ENCODE results near the gene RRP7A.
"Not testable (repeated sequence)": the region's sequence is repeated elsewhere in the genome, so short reads cannot be mapped to it uniquely, and the experiment has no call there.

RRP7A gene

DNA sequence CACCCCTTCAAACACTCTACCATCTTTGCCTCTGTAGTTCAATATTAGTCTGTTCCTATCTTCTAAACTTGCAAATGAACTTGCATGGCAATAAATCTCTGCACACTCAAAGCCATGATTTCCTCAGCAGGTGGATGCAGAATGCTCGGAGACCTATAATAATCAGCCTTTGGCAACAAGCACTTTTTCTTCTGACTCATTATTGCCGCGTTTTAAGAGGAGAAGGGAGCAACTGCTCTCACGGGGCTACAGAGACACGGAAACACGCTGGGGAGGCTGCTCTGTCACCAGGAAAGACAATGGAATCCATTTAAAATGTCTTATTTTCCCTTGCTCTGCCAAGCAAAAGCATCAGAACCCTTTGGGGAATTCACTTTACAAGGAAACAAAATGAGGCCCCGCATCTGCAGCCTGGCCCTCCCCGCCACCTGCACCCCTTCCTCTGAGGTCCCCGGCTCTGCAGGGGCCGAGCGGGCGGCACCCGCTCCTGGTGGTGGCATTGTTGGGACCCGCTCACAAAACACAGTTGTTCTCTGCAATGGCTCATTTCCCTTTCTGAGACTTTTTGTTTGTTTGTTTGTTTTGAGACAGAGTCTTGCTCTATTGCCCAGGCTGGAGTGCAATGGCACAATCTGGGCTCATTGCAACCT, 15.6 kb upstream of the RRP7A start:
- not testable (repeated sequence) for DNase-seq

- no peak for DNase-seq
Observed at GRCh38 chr22:42533638-42533977, 14.0 kb upstream of the RRP7A start.

- not testable (repeated sequence) for DNase-seq
Observed at GRCh38 chr22:42531401-42532084, 11.9 kb upstream of the RRP7A start.

DNA sequence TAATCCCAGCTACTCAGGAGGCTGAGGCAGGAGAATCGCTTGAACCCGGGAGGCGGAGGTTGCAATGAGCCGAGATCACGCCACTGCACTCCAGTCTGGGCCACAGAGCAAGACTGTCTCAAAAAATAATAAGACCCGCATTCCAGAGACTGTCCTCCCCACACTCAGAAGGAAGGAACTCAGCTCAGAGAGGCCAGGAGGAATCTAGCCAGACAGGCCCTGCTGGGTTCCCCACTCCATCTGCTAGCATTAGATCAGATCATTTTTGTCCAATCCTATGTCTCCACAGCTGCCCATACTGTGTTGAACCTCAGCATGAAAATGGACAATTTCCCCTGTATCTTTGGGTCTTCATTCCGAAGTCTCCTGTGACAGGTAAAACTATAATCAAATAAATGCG, 9.8 kb upstream of the RRP7A start:
- not testable (repeated sequence) for DNase-seq

DNA sequence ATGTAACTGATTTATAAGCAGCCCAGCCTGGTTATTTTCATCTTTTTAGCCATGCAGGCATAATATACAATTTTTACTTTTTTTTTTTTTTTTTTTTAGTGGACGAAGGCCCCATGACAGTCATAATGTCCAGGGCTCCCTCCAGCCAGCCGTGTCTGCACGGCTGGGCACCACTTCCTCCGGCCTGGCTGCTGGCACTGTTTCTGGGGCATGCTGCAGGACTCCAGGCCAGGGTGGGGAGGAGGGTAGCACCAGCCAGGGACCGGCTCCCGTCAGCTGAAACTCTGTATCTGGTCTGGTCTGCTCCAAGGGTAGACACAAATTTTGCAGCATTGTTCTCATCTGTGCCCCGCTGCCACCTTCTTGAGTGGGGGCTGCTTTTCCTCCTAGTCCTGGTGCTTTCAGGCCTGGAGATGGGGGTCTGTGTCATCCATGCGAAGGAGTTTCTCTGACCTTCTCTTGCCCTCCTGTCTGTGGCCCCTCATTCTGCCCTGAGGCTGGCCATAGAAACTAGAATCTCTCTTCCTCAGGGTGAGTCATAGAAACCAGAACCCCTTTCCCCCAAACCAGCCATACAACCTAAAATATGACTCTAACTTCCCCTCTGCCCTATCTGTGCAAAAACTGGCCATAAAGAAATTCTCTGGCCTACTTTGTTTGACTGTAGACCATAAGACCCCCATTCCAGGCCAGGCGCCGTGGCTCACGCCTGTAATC, 9.2 kb upstream of the RRP7A start:
- no peak for DNase-seq

DNA sequence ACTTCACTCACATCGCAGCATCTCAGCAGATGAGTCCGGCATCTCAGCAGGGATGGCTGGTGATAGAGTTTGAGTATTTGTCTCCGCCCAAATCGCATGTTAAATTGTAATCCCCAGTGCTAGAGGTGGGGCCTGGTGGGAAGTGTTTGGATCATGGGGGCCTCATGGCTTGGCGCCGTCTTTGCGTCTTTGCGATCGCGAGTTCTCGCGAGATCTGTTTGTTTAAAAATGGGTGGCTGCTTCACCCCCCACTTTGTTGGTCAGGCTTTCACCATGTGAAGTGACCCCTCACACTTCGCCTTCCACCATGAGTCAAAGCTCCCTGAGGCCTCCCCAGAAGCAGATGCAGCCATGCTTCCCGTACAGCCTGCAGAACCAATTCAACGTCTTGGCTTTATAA, 3.0 kb upstream of the RRP7A start:
- no peak for DNase-seq

DNA sequence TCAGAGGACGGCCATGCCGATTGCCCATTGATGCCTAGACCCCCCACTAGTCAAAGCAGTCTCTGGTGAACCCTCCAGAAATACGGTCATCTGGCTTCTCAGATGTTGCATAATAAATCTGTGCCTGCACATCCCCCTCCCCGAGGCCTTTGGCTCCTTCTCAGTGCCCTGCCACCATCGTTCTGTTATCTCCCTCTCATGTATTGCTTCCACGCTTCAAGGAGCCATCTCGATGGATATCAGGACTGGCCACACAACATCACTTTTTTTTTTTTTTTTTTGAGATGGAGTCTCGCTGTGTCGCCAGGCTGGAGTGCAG, 1.6 kb upstream of the RRP7A start:
- no peak for DNase-seq

DNA sequence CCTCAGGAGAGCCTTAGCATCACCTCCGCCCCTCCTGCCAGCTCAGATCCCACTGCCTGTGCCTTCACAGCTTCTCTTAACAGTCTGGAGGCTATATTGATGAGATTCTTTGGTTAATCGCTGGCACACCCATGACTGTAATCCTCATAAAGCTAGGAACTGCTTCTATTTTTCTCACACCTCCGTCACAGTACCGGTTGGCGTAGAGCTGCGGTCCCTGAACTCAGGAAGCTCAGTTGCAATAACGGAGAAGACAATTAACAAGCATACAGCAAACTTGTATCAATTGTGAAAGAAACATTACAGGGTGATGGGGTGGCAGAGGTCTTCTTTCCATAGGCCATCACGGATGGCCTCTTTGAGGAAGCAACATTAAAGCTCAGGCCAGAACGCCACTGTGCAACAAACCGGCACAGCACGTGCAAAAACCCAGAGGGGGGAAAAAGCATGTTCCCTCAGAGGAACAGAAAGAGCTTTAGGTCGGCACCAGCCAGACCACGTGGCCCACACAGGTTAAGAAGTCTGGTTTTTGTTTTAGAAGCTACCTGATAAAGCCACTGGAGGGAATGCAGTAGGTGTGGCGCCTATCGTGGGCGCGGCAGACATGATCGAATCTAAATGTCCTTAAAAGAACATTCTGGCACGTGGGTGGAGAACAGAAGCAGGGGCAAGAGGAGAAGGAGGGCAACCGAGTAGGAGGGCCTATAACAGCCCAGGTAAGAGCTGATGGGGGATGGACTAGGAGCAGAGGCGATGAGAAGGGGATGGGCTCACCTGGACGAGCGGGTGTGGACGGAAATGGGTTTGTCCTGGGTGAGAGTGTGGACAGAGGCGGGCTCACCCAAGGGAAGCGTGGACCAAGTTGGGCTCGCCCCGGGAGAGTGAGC, 715 bp downstream of the RRP7A start:
- not testable (repeated sequence) for DNase-seq

DNA sequence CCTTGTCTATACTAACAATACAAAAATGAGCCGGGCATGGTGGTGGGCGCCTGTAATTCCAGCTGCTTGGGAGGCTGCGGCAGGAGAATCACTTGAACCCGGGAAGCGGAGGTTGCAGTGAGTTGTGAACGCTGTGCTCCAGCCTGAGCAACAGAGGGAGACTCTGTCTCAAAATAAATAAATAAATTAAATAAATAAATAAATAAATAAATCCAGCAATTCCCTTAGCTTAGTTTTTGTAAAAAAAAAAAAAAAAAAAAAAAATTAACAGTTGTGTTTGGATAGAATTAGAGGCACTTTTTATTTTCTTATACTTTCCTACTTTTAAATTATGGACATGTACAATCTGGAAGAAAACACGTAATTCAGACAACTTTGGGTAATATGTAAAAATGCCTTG, 2.5 kb downstream of the RRP7A start:
- not testable (repeated sequence) for DNase-seq

- no peak for DNase-seq
Observed at GRCh38 chr22:42515896-42516295, 3.7 kb downstream of the RRP7A start.

GRCh38 chr22:42515304-42515703, 4.3 kb downstream of the RRP7A start:
- DNase-seq: not testable (repeated sequence)

GRCh38 chr22:42514331-42514730, 5.3 kb downstream of the RRP7A start:
- not testable (repeated sequence) for DNase-seq

- DNase-seq: not testable (repeated sequence)
Observed at GRCh38 chr22:42512273-42512990, 7.2 kb downstream of the RRP7A start.

GRCh38 chr22:42511401-42511891, 8.2 kb downstream of the RRP7A start:
- DNase-seq: no peak

DNA sequence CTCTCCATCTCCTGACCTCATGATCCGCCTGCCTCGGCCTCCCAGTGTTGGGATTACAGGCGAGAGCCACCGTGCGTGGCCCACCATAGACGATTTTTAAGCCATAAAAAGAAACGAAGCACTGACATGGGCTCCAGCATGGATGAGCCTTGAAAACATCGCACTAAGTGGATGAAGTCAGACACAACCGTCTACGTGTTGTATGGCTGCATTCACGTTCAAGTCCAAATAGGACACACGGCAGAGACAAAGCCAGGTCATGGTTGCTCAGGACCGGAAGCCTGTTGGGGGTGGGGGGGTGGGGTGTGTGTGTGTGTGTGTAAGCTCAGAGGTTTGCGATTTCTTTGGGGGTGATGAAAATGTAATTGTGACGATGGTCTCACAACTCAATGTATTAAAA, 10.0 kb downstream of the RRP7A start:
- DNase-seq: no peak

DNA sequence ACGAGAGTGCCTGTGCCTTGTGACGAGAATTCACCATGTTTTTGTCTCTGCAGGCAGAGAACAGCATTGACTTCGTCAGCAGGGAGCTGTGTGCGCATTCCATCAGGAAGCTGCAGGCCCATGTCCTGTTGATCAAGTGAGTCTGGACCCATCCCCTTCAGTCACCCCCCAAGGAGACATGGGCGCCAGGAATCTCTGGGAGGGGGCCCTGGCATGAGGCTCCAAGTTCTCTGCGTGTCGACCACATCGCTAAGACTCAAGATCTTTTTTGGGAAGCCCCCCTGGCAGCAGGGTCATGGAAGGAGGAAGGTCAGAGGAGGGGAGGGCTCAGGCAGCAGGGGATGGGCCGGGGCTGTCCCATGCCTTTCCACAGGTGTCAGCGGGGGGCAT, 10.6 kb downstream of the RRP7A start:
- DNase-seq: not testable (repeated sequence)

- not testable (repeated sequence) for DNase-seq
Observed at GRCh38 chr22:42508327-42508974, 11.1 kb downstream of the RRP7A start.

DNA sequence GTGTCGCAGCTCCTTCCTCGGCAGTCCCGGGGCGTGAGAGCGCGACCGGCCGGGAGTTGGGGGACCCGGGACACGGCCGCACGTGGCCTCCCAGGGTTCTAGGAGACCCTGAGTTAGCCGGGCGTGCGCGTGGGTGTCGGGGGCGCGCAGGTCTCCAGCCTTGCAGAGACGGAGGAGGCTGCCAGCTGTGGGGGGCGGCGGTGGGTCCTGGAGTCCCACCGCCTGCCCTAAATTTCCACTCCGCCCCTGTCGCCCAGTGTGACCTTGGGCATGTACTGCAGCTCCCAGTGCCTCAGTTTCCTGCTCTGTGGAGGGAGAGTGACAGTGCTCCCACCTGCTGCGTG, 18.8 kb downstream of the RRP7A start:
- no peak for DNase-seq

- peak; percentile 84 for DNase-seq
Observed at GRCh38 chr22:42500161-42500835, 19.3 kb downstream of the RRP7A start.

DNA sequence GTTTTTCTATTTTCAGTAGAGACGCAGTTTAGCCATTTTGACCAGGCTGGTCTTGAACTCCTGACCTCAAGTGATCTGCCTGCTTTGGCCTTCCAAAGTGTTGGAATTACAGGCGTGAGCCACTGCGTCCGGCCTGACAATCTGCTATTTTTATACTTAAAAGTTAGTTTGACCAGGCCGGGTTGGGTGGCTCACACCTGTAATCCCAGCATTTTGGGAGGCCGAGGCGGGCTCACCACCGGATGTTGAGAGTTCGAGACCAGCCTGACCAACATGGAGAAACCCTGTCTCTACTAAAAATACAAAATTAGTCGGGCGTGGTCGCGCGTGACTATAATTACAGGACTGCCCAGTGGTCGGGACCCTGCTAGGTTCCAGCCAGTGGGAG, 19.8 kb downstream of the RRP7A start:
- not testable (repeated sequence) for DNase-seq

GRCh38 chr22:42495533-42496141, 24.0 kb downstream of the RRP7A start:
- DNase-seq: not testable (repeated sequence)

All from CD4-positive, alpha-beta T cell treated with Interleukin-6 for 4 hours (primary cell).